OCI-LY7 (cell line): ENCODE measurements around the gene TCERG1L. TPM values are rescaled to one million over a fixed set of nuclear protein-coding genes. Genes with fewer than 3 reads are reported as not detected.

Experiments
- BruUV-seq: library from RNA; stranded (reverse); fragments of 400-500 nt; replicated peaks from 2 replicates; lab custom pipeline; 2021; lab: Mats Ljungman, UMichigan
- CTCF ChIA-PET: fragments of 300-600 bp; sonication (Branson Sonifier 250); formaldehyde crosslinking; loops from one replicate; lab custom pipeline; 2022; ENCODE audit warnings: antibody characterized with exemption; ENCODE audit not compliant: unreplicated experiment; lab: Charles Lee
- POLR2A ChIA-PET: fragments of 300-600 bp; sonication (Branson Sonifier 250); formaldehyde crosslinking; loops from one replicate; lab custom pipeline; 2022; ENCODE audit warnings: antibody characterized with exemption; lab: Charles Lee
- DNase-seq: peaks from one replicate; pipeline ENCODE4 v3.0.0-alpha.2; 2015; ENCODE audit warnings: low spot score
- H2AFZ ChIP-seq: fragments of 200-600 bp; sonication (generic), shearing (Covaris generic); 2 replicates; pipeline ENCODE4 v1.6.1; 2014; ENCODE audit warnings: mild to moderate bottlenecking, antibody characterized with exemption, low read length, moderate library complexity
- H3K27ac ChIP-seq: fragments of 200-600 bp; sonication (generic); 2 replicates; pipeline ENCODE4 v1.5.1; 2014; ENCODE audit warnings: mixed run types, low read depth, mild to moderate bottlenecking, moderate library complexity, low read length, inconsistent platforms; ENCODE audit not compliant: poor library complexity, severe bottlenecking
- H3K36me3 ChIP-seq: fragments of 200-600 bp; sonication (generic); 2 replicates; pipeline ENCODE4 v1.6.1; 2014; ENCODE audit warnings: mild to moderate bottlenecking, antibody characterized with exemption, low read length, moderate library complexity, mixed read lengths; ENCODE audit not compliant: insufficient read depth
- H3K4me1 ChIP-seq: fragments of 200-600 bp; sonication (generic); 2 replicates; pipeline ENCODE4 v1.5.1; 2014; ENCODE audit warnings: mild to moderate bottlenecking, low read length; ENCODE audit not compliant: insufficient read depth, poor library complexity, severe bottlenecking
- H3K4me2 ChIP-seq: fragments of 200-600 bp; sonication (generic); 2 replicates; pipeline ENCODE4 v1.6.1; 2014; ENCODE audit warnings: mild to moderate bottlenecking, low read length
- H3K4me3 ChIP-seq: fragments of 200-600 bp; sonication (generic); 2 replicates; pipeline ENCODE4 v1.5.1; 2014; ENCODE audit warnings: mild to moderate bottlenecking, low read depth, low read length; ENCODE audit not compliant: poor library complexity, severe bottlenecking
- H3K79me2 ChIP-seq: fragments of 200-600 bp; sonication (generic); 2 replicates; pipeline ENCODE4 v1.6.1; 2016; ENCODE audit warnings: low read depth, mild to moderate bottlenecking, low read length, moderate library complexity, mixed read lengths; ENCODE audit not compliant: insufficient read depth
- H3K9me2 ChIP-seq: fragments of 200-600 bp; sonication (generic); 2 replicates; pipeline ENCODE4 v1.6.1; 2016; ENCODE audit warnings: mild to moderate bottlenecking, low read length, mixed read lengths; ENCODE audit not compliant: insufficient read depth
- H3K9me3 ChIP-seq: fragments of 200-600 bp; sonication (generic); 2 replicates; pipeline ENCODE4 v1.6.1; 2014; ENCODE audit warnings: mild to moderate bottlenecking, mixed run types, low read length, mixed read lengths
- H4K20me1 ChIP-seq: fragments of 200-600 bp; sonication (generic); 2 replicates; pipeline ENCODE4 v1.6.1; 2014; ENCODE audit warnings: mild to moderate bottlenecking, antibody characterized with exemption, low read length, moderate library complexity, mixed read lengths; ENCODE audit not compliant: insufficient read depth
- EZH2phosphoT487 ChIP-seq: fragments of 200-600 bp; sonication (generic); IDR thresholded peaks from 2 replicates; pipeline ENCODE4 v1.6.1; 2018; ENCODE audit warnings: low read depth, borderline replicate concordance, mild to moderate bottlenecking, mixed run types, antibody characterized with exemption, low read length, moderate library complexity, mixed read lengths
- intact Hi-C: fragments of 100-400 bp; cut with micrococcal nuclease; formaldehyde crosslinking; loops from one replicate; pipeline ENCODE4 v1.10.0; 2022; ENCODE audit not compliant: unreplicated experiment
- total RNA-seq, 2 experiments: library from RNA; depleted of rRNA in 1 of 2; stranded (reverse); fragments of >200 nt in 1 of 2; shearing (Covaris generic) in 1 of 2; gene quantifications; 2 replicates each; pipeline ENCODE4 v1.2.3, GENCODE V29; 2014 to 2022
- TF ChIP-seq, protein P1 (sequence below): fragments of 200-600 bp; sonication (generic); conservative IDR thresholded peaks from 2 replicates; pipeline ENCODE4 v1.5.1; 2014; ENCODE audit warnings: mild to moderate bottlenecking, antibody characterized with exemption, low read length, moderate library complexity, mixed read lengths

TCERG1L gene
- total RNA-seq, 2 experiments from 2014 or later: not detected

DNA sequence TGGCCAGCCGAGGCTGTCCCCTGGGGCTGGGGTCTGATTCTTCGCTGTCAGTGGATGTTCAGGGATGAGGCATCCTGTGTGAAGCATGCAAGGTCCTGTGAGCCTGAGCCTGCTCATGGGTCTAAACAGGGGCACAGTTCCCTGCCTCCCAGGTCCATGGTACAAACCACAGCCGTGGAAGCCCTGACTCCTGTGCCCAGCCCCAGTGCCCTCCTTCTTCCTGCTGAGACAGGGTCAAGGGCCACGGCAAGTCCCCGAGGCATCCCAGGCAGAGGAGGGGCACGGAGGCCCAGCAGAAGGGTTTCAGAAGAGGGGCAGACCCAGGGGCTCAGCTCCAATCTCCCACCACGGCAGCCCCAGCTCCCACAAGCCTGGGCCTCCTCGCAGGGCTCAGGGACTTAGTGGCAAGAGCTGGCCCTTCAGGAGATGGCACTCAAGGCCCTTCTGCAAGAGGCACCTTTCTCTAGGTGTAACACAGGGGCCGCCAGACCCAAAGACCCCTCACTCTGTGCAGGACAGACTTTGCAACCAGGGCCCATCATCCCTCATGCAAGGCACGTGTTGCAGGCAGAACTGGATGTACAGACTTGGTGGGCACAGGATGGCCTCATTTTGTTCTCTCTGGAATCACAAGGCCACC, 248.8 kb downstream of the TCERG1L start:
- BruUV-seq: no TSS peak
- Histone ChIP-seq H3K9me3 (no peaks in the 10 kb centered on the region), H3K27ac (no peak overlapping the region), H3K4me2 (no peak overlapping the region), H3K79me2 (no peaks in the 10 kb centered on the region), H3K36me3 (no peaks in the 10 kb centered on the region), H3K9me2 (no peaks in the 10 kb centered on the region), H3K4me1 (no peaks in the 10 kb centered on the region), H4K20me1 (no peaks in the 10 kb centered on the region), H2AFZ (no peak overlapping the region), H3K4me3 (no peak overlapping the region)
- CTCF ChIA-PET: no interaction called here
- intact Hi-C loops: no loop called here
- DNase-seq: no peak
- TF ChIP-seq, protein P1, sequence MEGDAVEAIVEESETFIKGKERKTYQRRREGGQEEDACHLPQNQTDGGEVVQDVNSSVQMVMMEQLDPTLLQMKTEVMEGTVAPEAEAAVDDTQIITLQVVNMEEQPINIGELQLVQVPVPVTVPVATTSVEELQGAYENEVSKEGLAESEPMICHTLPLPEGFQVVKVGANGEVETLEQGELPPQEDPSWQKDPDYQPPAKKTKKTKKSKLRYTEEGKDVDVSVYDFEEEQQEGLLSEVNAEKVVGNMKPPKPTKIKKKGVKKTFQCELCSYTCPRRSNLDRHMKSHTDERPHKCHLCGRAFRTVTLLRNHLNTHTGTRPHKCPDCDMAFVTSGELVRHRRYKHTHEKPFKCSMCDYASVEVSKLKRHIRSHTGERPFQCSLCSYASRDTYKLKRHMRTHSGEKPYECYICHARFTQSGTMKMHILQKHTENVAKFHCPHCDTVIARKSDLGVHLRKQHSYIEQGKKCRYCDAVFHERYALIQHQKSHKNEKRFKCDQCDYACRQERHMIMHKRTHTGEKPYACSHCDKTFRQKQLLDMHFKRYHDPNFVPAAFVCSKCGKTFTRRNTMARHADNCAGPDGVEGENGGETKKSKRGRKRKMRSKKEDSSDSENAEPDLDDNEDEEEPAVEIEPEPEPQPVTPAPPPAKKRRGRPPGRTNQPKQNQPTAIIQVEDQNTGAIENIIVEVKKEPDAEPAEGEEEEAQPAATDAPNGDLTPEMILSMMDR: no peak
- no peak for TF ChIP-seq EZH2phosphoT487
- POLR2A ChIA-PET: no interaction called here

DNA sequence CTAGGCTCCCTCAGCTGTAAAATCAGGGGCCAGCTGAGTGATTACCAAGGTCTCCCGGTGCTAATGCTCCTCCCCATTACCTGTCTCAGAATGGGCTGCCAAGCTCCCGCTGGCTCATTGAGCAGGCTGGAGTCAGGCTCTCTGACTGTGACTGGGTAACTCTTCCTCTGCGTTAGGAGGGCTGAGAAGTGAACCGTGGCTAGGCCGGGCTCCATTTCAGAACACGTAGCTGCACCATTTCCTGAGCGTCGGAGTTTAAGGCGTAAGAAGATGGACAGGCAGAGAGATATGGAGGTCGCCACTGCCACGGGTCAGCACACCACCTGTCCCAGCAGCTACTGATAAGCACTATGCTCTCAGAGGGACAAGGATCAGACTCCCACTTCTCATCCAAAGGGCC, 250.3 kb downstream of the TCERG1L start:
- DNase-seq: no peak
- H2AFZ ChIP-seq: no peak overlapping the region
- H3K79me2 ChIP-seq: no peaks in the 10 kb centered on the region
- no peaks in the 10 kb centered on the region for H3K9me3 ChIP-seq
- no peak for TF ChIP-seq EZH2phosphoT487
- TF ChIP-seq, protein P1: no peak
- intact Hi-C loops: no loop called here
- no peaks in the 10 kb centered on the region for H3K9me2 ChIP-seq
- BruUV-seq: no TSS peak
- CTCF ChIA-PET: no interaction called here
- H3K36me3 ChIP-seq: no peaks in the 10 kb centered on the region
- no peak overlapping the region for H3K4me2 ChIP-seq
- POLR2A ChIA-PET: no interaction called here
- no peak overlapping the region for H3K4me3 ChIP-seq
- no peaks in the 10 kb centered on the region for H3K4me1 ChIP-seq
- H4K20me1 ChIP-seq: no peaks in the 10 kb centered on the region
- no peak overlapping the region for H3K27ac ChIP-seq

DNA sequence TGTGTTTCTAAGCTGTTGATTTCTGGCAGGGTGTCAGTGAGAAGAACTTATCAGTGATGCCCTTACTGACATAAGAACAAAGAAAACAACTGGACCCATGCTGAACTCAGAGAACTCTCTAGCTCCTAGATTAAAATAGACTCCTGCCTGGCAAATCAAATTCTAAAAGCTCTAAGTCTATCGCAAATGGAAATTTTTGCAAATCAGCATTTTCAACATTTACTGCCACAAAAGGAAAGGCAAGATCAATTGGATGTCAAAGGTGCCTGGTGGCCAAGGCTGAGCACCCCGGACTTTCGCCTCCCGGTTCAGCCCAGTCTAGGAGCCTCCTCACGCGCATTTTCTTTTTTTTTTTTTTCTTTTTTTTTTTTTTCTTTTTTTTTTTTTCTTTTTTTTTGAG, 251.6 kb downstream of the TCERG1L start:
- BruUV-seq: no TSS peak
- POLR2A ChIA-PET: interaction anchor here (0.7 kb wide), 1 partner anchor 70 kb away, joined by 4 read pairs; no protein-coding TSS in a partner anchor
- Histone ChIP-seq H2AFZ (no peak overlapping the region), H3K9me3 (no peaks in the 10 kb centered on the region), H3K27ac (no peak overlapping the region), H4K20me1 (no peaks in the 10 kb centered on the region), H3K4me2 (no peak overlapping the region), H3K9me2 (no peaks in the 10 kb centered on the region), H3K36me3 (no peaks in the 10 kb centered on the region), H3K4me1 (no peaks in the 10 kb centered on the region), H3K4me3 (no peak overlapping the region), H3K79me2 (no peaks in the 10 kb centered on the region)
- intact Hi-C loops: no loop called here
- CTCF ChIA-PET: no interaction called here
- no peak for DNase-seq
- TF ChIP-seq EZH2phosphoT487: no peak
- TF ChIP-seq, protein P1: no peak
